IPS-20b (cell line): Measurements from ENCODE around the gene PUSL1.
A peak's percentile ranks its signal among the peaks of the same experiment; 100 is the strongest.

Experiments used
- H3K27ac ChIP-seq: one replicate; pipeline ENCODE4 v1.5.1; 2013; ENCODE audit warnings: low read length
- H3K27me3 ChIP-seq: 2 replicates; pipeline ENCODE4 v1.6.1; 2013; ENCODE audit warnings: mild to moderate bottlenecking, low read length, inconsistent platforms; ENCODE audit not compliant: insufficient read depth
- H3K36me3 ChIP-seq: 2 replicates; pipeline ENCODE4 v1.6.1; 2013; ENCODE audit warnings: low read depth, mild to moderate bottlenecking, inconsistent platforms, low read length, moderate library complexity; ENCODE audit not compliant: insufficient read depth
- H3K4me1 ChIP-seq: 2 replicates; pipeline ENCODE4 v1.6.1; 2013; ENCODE audit warnings: mild to moderate bottlenecking, control low read depth, inconsistent platforms, low read length, moderate library complexity; ENCODE audit not compliant: insufficient read depth
- H3K4me3 ChIP-seq: 2 replicates; pipeline ENCODE4 v1.5.1; 2013; ENCODE audit warnings: mild to moderate bottlenecking, low read length, inconsistent platforms
- H3K9ac ChIP-seq: 2 replicates; pipeline ENCODE4 v1.6.1; 2013; ENCODE audit warnings: low read depth, mild to moderate bottlenecking, inconsistent platforms, low read length, moderate library complexity
- H3K9me3 ChIP-seq: 2 replicates; pipeline ENCODE4 v1.6.1; 2013; ENCODE audit warnings: mild to moderate bottlenecking, low read depth, low read length, inconsistent platforms; ENCODE audit not compliant: insufficient read depth

The PUSL1 gene

GRCh38 chr1:1299686-1300351 is 8.6 kb upstream of the PUSL1 start:
- H3K27me3 ChIP-seq, result no peaks in the 10 kb centered on the region
- no peaks in the 10 kb centered on the region for H3K9me3 ChIP-seq
- peaks cover 3% of the 10 kb centered on the region; the same call in 1 of the 2 replicates for H3K4me1 ChIP-seq
- H3K36me3 ChIP-seq, result no peaks in the 10 kb centered on the region
- H3K4me3 ChIP-seq, result no peak overlapping the region
- H3K9ac ChIP-seq, result no peak overlapping the region
- no peak overlapping the region for H3K27ac ChIP-seq

- Histone ChIP-seq H3K36me3 (no peaks in the 10 kb centered on the region), H3K4me1 (peaks cover 7% of the 10 kb centered on the region; the same call in 1 of the 2 replicates), H3K9ac (no peak overlapping the region), H3K4me3 (no peak overlapping the region), H3K27ac (no peak overlapping the region), H3K27me3 (no peaks in the 10 kb centered on the region), H3K9me3 (no peaks in the 10 kb centered on the region)
These were observed 8.1 kb upstream of the PUSL1 start for GRCh38 chr1:1300352-1300739.

DNA sequence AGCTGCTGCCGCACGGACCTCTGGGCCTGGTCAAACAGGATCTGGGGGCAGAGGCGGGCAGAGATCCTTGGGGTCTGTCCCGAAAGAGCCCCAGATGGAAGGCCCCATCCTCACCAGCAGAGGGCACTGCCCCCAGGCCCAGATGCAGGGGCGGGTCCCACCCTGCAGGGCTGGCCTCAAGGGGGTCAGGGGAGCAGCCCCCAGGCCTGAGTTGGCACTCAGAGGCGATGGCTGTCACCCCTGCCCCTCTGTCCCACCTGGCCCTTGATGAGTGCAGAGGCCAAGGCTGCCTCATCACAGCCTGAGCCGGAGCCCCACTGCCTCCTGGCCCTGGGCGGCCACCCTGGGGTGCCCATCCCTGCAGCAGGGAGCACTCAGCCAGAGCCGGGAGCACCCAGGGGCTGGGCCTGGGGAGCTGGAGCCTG is 6.4 kb upstream of the PUSL1 start:
- no peak overlapping the region for H3K9ac ChIP-seq

DNA sequence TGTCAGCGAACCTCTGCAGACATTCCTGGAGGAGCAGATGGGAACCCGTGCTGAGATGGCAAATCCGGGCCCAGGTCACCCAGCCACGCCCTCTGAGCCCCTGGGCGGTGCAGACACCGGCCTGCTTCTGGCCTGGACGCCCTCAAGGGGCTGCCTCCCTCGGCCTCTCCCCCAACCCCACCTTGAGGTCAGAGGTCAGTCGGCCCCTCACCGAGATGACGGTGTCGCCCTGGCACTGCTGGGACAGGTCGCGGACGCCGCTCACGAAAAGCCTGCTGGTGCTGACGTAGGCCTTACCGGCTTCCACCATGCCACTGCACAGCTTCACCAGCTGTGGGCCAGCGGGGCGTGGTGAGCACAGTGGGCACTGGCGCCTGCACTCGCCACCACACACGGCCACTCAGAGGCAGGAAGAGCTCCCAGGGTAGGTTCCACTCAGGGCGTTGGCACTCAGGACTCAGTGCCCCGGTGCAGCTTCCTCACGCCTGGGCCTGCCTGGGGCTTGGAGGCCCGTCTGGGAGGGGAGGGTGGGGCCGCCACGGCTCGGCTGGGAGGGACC is 5.4 kb upstream of the PUSL1 start:
- Histone ChIP-seq H3K36me3 (no peaks in the 10 kb centered on the region), H3K27ac (no peak overlapping the region), H3K9ac (no peak overlapping the region), H3K27me3 (peaks cover 8% of the 10 kb centered on the region; the same call in 1 of the 2 replicates), H3K4me1 (peaks cover 11% of the 10 kb centered on the region), H3K9me3 (no peaks in the 10 kb centered on the region), H3K4me3 (no peak overlapping the region)

More for the DNA sequence above, 6.4 kb upstream of the PUSL1 start:
- Histone ChIP-seq H3K27ac (no peak overlapping the region), H3K27me3 (peaks cover 6% of the 10 kb centered on the region; the same call in 1 of the 2 replicates), H3K36me3 (no peaks in the 10 kb centered on the region), H3K4me3 (no peak overlapping the region), H3K4me1 (peaks cover 9% of the 10 kb centered on the region), H3K9me3 (no peaks in the 10 kb centered on the region)

GRCh38 chr1:1303736-1304135 is 4.7 kb upstream of the PUSL1 start:
- Histone ChIP-seq H3K9ac (no peak overlapping the region), H3K4me3 (no peak overlapping the region), H3K9me3 (no peaks in the 10 kb centered on the region), H3K27ac (no peak overlapping the region), H3K27me3 (peaks cover 8% of the 10 kb centered on the region; the same call in 1 of the 2 replicates), H3K4me1 (peaks cover 11% of the 10 kb centered on the region), H3K36me3 (no peaks in the 10 kb centered on the region)

DNA sequence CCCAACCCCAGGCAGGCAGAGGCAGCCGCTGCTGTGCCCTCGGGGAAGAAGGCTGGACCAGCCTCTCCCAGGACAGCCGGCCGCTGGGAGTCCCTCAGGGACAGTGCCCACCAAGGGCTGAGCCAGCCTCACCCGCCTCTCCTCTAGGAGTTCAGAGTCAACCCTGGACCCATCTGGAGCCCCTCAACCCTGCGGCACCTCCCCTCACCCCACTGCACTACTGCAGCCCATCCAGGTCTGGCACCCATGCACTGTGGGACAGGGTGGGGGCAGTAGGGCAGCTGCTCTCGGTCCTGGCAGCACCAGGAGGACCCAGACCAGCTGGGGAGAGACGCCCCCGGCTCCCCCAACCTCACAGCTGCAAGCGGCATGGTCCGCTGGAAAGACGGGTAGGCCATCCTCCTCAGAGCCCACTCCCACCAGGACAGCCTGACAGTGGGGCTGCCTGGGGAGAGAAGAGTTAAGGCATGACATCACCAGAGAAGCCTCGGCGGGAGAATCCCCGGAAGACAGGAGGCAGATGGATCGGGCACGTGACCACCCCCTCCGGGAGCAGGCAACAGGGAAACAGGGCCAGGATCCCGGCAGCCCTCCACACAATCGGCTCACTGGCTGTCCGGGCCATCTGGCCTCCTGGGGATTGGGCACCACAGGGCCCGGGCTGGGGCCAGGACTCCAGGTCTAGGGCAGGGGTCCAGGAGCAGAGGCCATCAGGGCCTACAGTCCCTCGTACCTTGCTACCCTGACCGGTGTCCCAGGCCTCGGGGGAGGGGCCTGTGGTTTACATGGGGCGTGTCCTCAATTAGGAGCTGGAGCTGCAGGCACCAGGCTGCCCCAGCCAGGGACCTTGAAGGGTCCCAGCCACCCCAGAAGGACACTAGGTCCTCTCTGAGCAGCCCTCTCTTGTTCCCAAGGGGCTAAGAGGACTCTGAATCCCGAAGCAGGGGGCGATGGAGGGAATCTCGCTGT is 3.8 kb upstream of the PUSL1 start:
- Histone ChIP-seq H3K36me3 (no peaks in the 10 kb centered on the region), H3K27ac (no peak overlapping the region), H3K4me1 (peaks cover 11% of the 10 kb centered on the region), H3K27me3 (peaks cover 8% of the 10 kb centered on the region; the same call in 1 of the 2 replicates), H3K9me3 (no peaks in the 10 kb centered on the region), H3K4me3 (peak overlapping the region; percentile 17; the same call in 1 of the 2 replicates), H3K9ac (peak overlapping the region; percentile 40; the same call in 1 of the 2 replicates)

GRCh38 chr1:1305300-1306069 is 2.9 kb upstream of the PUSL1 start:
- Histone ChIP-seq H3K4me3 (peak overlapping the region; percentile 17; the same call in 1 of the 2 replicates), H3K9ac (peak overlapping the region; percentile 40; the same call in 1 of the 2 replicates), H3K27ac (no peak overlapping the region), H3K27me3 (peaks cover 8% of the 10 kb centered on the region; the same call in 1 of the 2 replicates), H3K4me1 (peaks cover 15% of the 10 kb centered on the region), H3K9me3 (no peaks in the 10 kb centered on the region), H3K36me3 (peaks cover 6% of the 10 kb centered on the region)

DNA sequence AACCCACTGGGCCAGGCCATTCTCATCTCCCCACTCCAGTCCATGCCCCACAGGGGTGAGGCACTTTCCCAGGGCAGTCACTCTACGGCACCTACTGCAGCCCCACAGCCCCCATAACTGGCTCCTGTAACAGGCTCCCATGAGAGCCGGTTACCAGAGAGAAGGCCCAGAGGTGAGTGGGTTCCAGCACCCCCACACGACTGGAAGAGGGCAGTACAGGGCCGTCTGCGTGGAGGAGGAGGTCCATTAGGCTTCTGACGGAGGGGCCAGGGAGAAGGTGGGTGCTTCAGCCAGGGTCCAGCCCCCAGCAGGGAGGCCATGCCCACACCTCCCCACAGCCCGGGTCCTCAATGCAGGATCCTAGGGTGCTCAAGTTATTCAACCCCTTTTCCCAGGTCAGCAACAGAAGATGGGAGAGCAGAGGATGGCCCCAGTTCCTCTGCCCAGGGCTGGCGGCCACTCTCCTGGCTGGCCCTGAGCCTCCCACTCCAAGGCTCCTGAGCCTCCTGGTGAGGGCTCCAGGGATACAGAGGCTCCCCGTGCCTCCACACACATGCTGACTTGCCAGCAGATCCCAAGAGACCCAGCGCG is 2.2 kb upstream of the PUSL1 start:
- H3K36me3 ChIP-seq, result peaks cover 13% of the 10 kb centered on the region
- peak overlapping the region; percentile 32; the same call in 1 of the 2 replicates for H3K9ac ChIP-seq
- no peak overlapping the region for H3K27ac ChIP-seq
- H3K9me3 ChIP-seq, result no peaks in the 10 kb centered on the region
- H3K4me3 ChIP-seq, result peak overlapping the region; percentile 75; the same call in 1 of the 2 replicates
- peaks cover 15% of the 10 kb centered on the region for H3K4me1 ChIP-seq
- peaks cover 8% of the 10 kb centered on the region; the same call in 1 of the 2 replicates for H3K27me3 ChIP-seq

DNA sequence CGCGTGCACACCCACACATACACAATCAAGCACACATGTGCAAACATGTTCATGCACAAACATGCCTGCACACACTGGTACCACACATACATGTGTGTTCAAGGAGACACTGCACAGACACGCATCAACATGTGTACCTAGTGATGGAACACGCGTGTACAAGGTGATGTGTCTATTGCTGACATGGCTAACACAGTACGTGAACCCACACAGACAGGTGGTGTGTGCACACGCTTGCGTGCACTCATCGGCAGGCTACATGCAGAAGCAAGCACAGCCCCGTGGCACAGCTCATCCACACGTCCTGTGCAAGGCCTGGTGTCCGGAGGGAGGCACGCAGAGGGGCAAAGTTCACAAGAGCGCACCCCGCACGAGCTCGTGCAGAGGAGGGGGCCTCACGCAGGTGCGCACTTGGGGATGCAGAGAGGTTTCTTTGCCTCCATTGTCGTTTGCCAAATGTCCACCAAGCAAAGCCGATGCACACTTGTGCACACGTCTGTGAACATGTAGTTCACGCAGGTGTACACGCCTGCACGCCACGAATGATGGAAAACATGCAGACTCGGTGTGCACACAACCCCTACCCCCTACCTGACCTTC is 1.6 kb upstream of the PUSL1 start:
- Histone ChIP-seq H3K27me3 (peaks cover 8% of the 10 kb centered on the region; the same call in 1 of the 2 replicates), H3K4me1 (peaks cover 15% of the 10 kb centered on the region), H3K27ac (no peak overlapping the region), H3K4me3 (peak overlapping the region; percentile 75), H3K36me3 (peaks cover 19% of the 10 kb centered on the region), H3K9ac (peak overlapping the region; percentile 71; the same call in 1 of the 2 replicates), H3K9me3 (no peaks in the 10 kb centered on the region)

GRCh38 chr1:1307261-1307922 is 1.0 kb upstream of the PUSL1 start:
- H3K4me1 ChIP-seq, result peaks cover 15% of the 10 kb centered on the region
- peaks cover 8% of the 10 kb centered on the region; the same call in 1 of the 2 replicates for H3K27me3 ChIP-seq
- H3K4me3 ChIP-seq, result peak overlapping the region; percentile 75
- H3K9ac ChIP-seq, result peak overlapping the region; percentile 71
- H3K36me3 ChIP-seq, result peaks cover 20% of the 10 kb centered on the region
- no peaks in the 10 kb centered on the region for H3K9me3 ChIP-seq
- no peak overlapping the region for H3K27ac ChIP-seq
